ENCODE measurements around the gene COL1A1. TPM values are rescaled to one million over a fixed set of nuclear protein-coding genes. Genes with fewer than 3 reads are reported as not detected.

The COL1A1 gene
- polyA plus RNA-seq, 1 experiment, result 1,356 TPM

GRCh38 chr17:50165867-50166517, 35.4 kb downstream of the COL1A1 start, which contains the start of gene SGCA:
SGCA (plus strand) TSS chr17:50166005; CDS start chr17:50166041, 36 bp downstream.
- no peak within 1 kb of the TSS for H3K27ac ChIP-seq (ENCODE audit: low read depth, low read length)
- ChIA-PET POLR2A (interaction anchor here (0.9 to 3.2 kb wide), 3 partner anchors 12 to 35 kb away, joined by 3 to 10 read pairs (median 4); partner anchors contain the start of gene COL1A1), CTCF (interaction anchor here (3.3 kb wide), 1 partner anchor 72 kb away, joined by 9 read pairs; no protein-coding TSS in a partner anchor)

GRCh38 chr17:50165466-50165865, 36.0 kb downstream of the COL1A1 start:
- CTCF ChIA-PET, result interaction anchor here (0.6 to 3.3 kb wide), 2 partner anchors 71 to 127 kb away, joined by 3 to 9 read pairs; no protein-coding TSS in a partner anchor
- Histone ChIP-seq H3K27me3 (ENCODE audit: control insufficient read depth, insufficient read depth, low read length) (no peaks in the 10 kb centered on the region), H3K27ac (ENCODE audit: low read depth, low read length) (no peak overlapping the region), H3K9me3 (ENCODE audit: control insufficient read depth, insufficient read depth, low read length) (no peaks in the 10 kb centered on the region), H3K4me3 (ENCODE audit: low read depth, low read length) (no peak overlapping the region)
- POLR2A ChIA-PET, result interaction anchor here (0.9 to 3.2 kb wide), 3 partner anchors 13 to 36 kb away, joined by 3 to 10 read pairs (median 4); partner anchors contain the start of gene COL1A1
- no peak for TF ChIP-seq CTCF (IDR thresholded peaks at IDR 0.05; ENCODE audit: low read depth, low read length)
- DNase-seq (ENCODE audit: low read depth, low spot score), result no peak

More at GRCh38 chr17:50165867-50166517, 35.4 kb downstream of the COL1A1 start, which contains the start of gene SGCA:
- H3K4me3 ChIP-seq (ENCODE audit: low read depth, low read length), result no peak within 1 kb of the TSS
- DNase-seq (ENCODE audit: low read depth, low spot score), result no peak
- no peak for TF ChIP-seq CTCF (IDR thresholded peaks at IDR 0.05; ENCODE audit: low read depth, low read length)
- no peaks in the 10 kb centered on the region for H3K27me3 ChIP-seq (ENCODE audit: control insufficient read depth, insufficient read depth, low read length)
- H3K9me3 ChIP-seq (ENCODE audit: control insufficient read depth, insufficient read depth, low read length), result no peaks in the 10 kb centered on the region

GRCh38 chr17:50165066-50165465, 36.4 kb downstream of the COL1A1 start:
- POLR2A ChIA-PET, result interaction anchor here (3.2 kb wide), 1 partner anchor 36 kb away, joined by 10 read pairs; the partner anchor contains the start of gene COL1A1
- CTCF ChIA-PET, result interaction anchor here (0.6 to 3.3 kb wide), 2 partner anchors 71 to 127 kb away, joined by 3 to 9 read pairs; no protein-coding TSS in a partner anchor

GRCh38 chr17:50164697-50164988, 36.8 kb downstream of the COL1A1 start:
- H3K27me3 ChIP-seq (ENCODE audit: control insufficient read depth, insufficient read depth, low read length), result no peaks in the 10 kb centered on the region
- ChIA-PET CTCF (no interaction called here), POLR2A (interaction anchor here (3.2 kb wide), 1 partner anchor 37 kb away, joined by 10 read pairs; the partner anchor contains the start of gene COL1A1)
- H3K9me3 ChIP-seq (ENCODE audit: control insufficient read depth, insufficient read depth, low read length), result no peaks in the 10 kb centered on the region
- H3K27ac ChIP-seq (ENCODE audit: low read depth, low read length), result no peak overlapping the region
- DNase-seq (ENCODE audit: low read depth, low spot score), result no peak
- no peak for TF ChIP-seq CTCF (IDR thresholded peaks at IDR 0.05; ENCODE audit: low read depth, low read length)
- no peak overlapping the region for H3K4me3 ChIP-seq (ENCODE audit: low read depth, low read length)

More at GRCh38 chr17:50165066-50165465, 36.4 kb downstream of the COL1A1 start:
- Histone ChIP-seq H3K9me3 (ENCODE audit: control insufficient read depth, insufficient read depth, low read length) (no peaks in the 10 kb centered on the region), H3K4me3 (ENCODE audit: low read depth, low read length) (no peak overlapping the region), H3K27me3 (ENCODE audit: control insufficient read depth, insufficient read depth, low read length) (no peaks in the 10 kb centered on the region), H3K27ac (ENCODE audit: low read depth, low read length) (no peak overlapping the region)
- no peak for TF ChIP-seq CTCF (IDR thresholded peaks at IDR 0.05; ENCODE audit: low read depth, low read length)
- DNase-seq (ENCODE audit: low read depth, low spot score), result no peak

All from AG04450 (cell line).